H1 (cell line): ENCODE measurements around the gene HTR4. TPM values are rescaled to one million over a fixed set of nuclear protein-coding genes. Genes with fewer than 3 reads are reported as not detected.

Source experiments
- CTCF ChIA-PET: fragments of 300-600 bp; sonication (Branson Sonifier 250); formaldehyde crosslinking; loops from one replicate; lab custom pipeline; 2021; ENCODE audit not compliant: partially characterized antibody; lab: Charles Lee
- POLR2A ChIA-PET: fragments of 300-600 bp; sonication (Branson Sonifier 250); formaldehyde crosslinking; loops from one replicate; lab custom pipeline; 2021; ENCODE audit warnings: inconsistent platforms; ENCODE audit not compliant: partially characterized antibody; lab: Charles Lee
- DNase-seq, 2 experiments: peaks; one replicate each; pipeline versions ENCODE4 v3.0.0 to v3.0.0-alpha.2; 2010 to 2022; ENCODE audit warnings: low spot score in 2 of 2, low read depth in 1 of 2, mixed read lengths in 1 of 2
- FAIRE-seq: peaks from 2 replicates; lab custom pipeline; 2011; peaks lifted over from hg19 to GRCh38; lab: Jason Lieb, UNC
- H2AFZ ChIP-seq: 2 replicates; pipeline ENCODE4 v1.8.1; 2012; ENCODE audit warnings: low read length, inconsistent platforms
- H2AK5ac ChIP-seq: 2 replicates; pipeline ENCODE4 v1.6.1; 2013; ENCODE audit warnings: low read depth, low read length
- H2BK120ac ChIP-seq: replicated peaks from 2 replicates; pipeline ENCODE3; 2013; ENCODE audit warnings: low read depth, low read length, inconsistent platforms
- H2BK12ac ChIP-seq: 2 replicates; pipeline ENCODE4 v1.6.1; 2013; ENCODE audit warnings: low read depth, low read length
- H2BK15ac ChIP-seq: 2 replicates; pipeline ENCODE4 v1.6.1; 2013; ENCODE audit warnings: low read length
- H2BK20ac ChIP-seq: 2 replicates; pipeline ENCODE4 v1.6.1; 2013; ENCODE audit warnings: low read length
- H2BK5ac ChIP-seq: 2 replicates; pipeline ENCODE4 v1.6.1; 2013; ENCODE audit warnings: low read depth, low read length
- H3K14ac ChIP-seq: 2 replicates; pipeline ENCODE4 v1.6.1; 2013; ENCODE audit warnings: inconsistent platforms; ENCODE audit not compliant: insufficient read length
- H3K18ac ChIP-seq: 2 replicates; pipeline ENCODE4 v1.6.1; 2013; ENCODE audit warnings: low read length; ENCODE audit errors: extremely low read depth
- H3K23ac ChIP-seq: 2 replicates; pipeline ENCODE4 v1.6.1; 2013; ENCODE audit warnings: inconsistent platforms; ENCODE audit not compliant: insufficient read length
- H3K23me2 ChIP-seq: 2 replicates; pipeline ENCODE4 v1.6.1; 2013; ENCODE audit warnings: low read depth, low read length
- H3K27ac ChIP-seq: 2 replicates; pipeline ENCODE4 v1.6.1; 2011; ENCODE audit warnings: low read depth, low read length, inconsistent platforms
- H3K27me3 ChIP-seq, 4 experiments: replicated peaks in 1 of 4; 1 replicate in 1 of 4; 2 replicates in 3 of 4; pipeline versions ENCODE4 v1.6.1 to v1.8.1; 2011 to 2013; ENCODE audit warnings: low read length in 3 of 4, mild to moderate bottlenecking in 3 of 4, inconsistent platforms in 2 of 4, mixed read lengths in 2 of 4, moderate library complexity in 1 of 4; ENCODE audit not compliant: control insufficient read depth in 3 of 4, insufficient read depth in 3 of 4; ENCODE audit errors: extremely low read depth in 1 of 4
- H3K36me3 ChIP-seq, 4 experiments: 2 replicates each; pipeline versions ENCODE4 v1.6.1 to v1.8.1; 2011 to 2013; ENCODE audit warnings: mild to moderate bottlenecking in 4 of 4, low read length in 3 of 4, moderate library complexity in 2 of 4, control low read depth in 1 of 4, inconsistent platforms in 1 of 4; ENCODE audit not compliant: insufficient read depth in 4 of 4, control insufficient read depth in 2 of 4
- H3K4ac ChIP-seq: replicated peaks from 2 replicates; pipeline ENCODE3; 2013; ENCODE audit warnings: low read length, low read depth, mixed read lengths, inconsistent platforms; ENCODE audit not compliant: insufficient read length
- H3K4me1 ChIP-seq, 4 experiments: replicated peaks in 1 of 4; 1 replicate in 1 of 4; 2 replicates in 3 of 4; pipeline versions ENCODE4 v1.6.1 to v1.8.1; 2011 to 2013; ENCODE audit warnings: low read length in 3 of 4, inconsistent platforms in 2 of 4, mixed read lengths in 1 of 4; ENCODE audit not compliant: insufficient read depth in 4 of 4, control insufficient read depth in 3 of 4
- H3K4me2 ChIP-seq, 2 experiments: 2 replicates each; pipeline versions ENCODE4 v1.6.1 to v1.8.1; 2011 to 2013; ENCODE audit warnings: low read depth in 2 of 2, low read length in 2 of 2, control low read depth in 1 of 2, inconsistent platforms in 1 of 2, mild to moderate bottlenecking in 1 of 2; ENCODE audit not compliant: insufficient read depth in 1 of 2
- H3K4me3 ChIP-seq, 4 experiments: fragments of 200-600, 300-600 bp in 1 of 4; sonication (generic), shearing (Covaris generic), sonication (Bioruptor Twin) in 1 of 4; 2 replicates each; pipeline versions ENCODE4 v1.5.1 to v1.8.1; 2011 to 2016; ENCODE audit warnings: low read length in 4 of 4, low read depth in 3 of 4, control low read depth in 2 of 4, inconsistent platforms in 2 of 4, mild to moderate bottlenecking in 2 of 4, mixed read lengths in 1 of 4, moderate library complexity in 1 of 4; ENCODE audit not compliant: insufficient read depth in 2 of 4; ENCODE audit errors: extremely low read depth in 1 of 4
- H3K56ac ChIP-seq: replicated peaks from 2 replicates; pipeline ENCODE3; 2013; ENCODE audit warnings: low read depth, mild to moderate bottlenecking, mixed read lengths, low read length, inconsistent platforms; ENCODE audit not compliant: insufficient read length
- H3K79me1 ChIP-seq: 2 replicates; pipeline ENCODE4 v1.6.1; 2013; ENCODE audit warnings: low read depth, low read length, control low read depth
- H3K79me2 ChIP-seq, 2 experiments: 2 replicates each; pipeline versions ENCODE4 v1.6.1 to v1.8.1; 2012 to 2013; ENCODE audit warnings: low read length in 2 of 2, mild to moderate bottlenecking in 2 of 2, inconsistent platforms in 1 of 2; ENCODE audit not compliant: insufficient read depth in 2 of 2, control insufficient read depth in 1 of 2
- H3K9ac ChIP-seq, 4 experiments: replicated peaks in 1 of 4; 1 replicate in 1 of 4; 2 replicates in 3 of 4; pipeline versions ENCODE4 v1.6.1 to v1.8.1; 2011 to 2013; ENCODE audit warnings: low read depth in 3 of 4, low read length in 3 of 4, control low read depth in 2 of 4, mild to moderate bottlenecking in 2 of 4, moderate library complexity in 2 of 4, inconsistent platforms in 1 of 4; ENCODE audit errors: extremely low read depth in 1 of 4
- H3K9me3 ChIP-seq, 2 experiments: 2 replicates each; pipeline versions ENCODE4 v1.6.1 to v1.8.1; 2012 to 2013; ENCODE audit warnings: mild to moderate bottlenecking in 2 of 2, moderate library complexity in 2 of 2, control low read depth in 1 of 2, inconsistent platforms in 1 of 2, low read depth in 1 of 2, low read length in 1 of 2, mixed read lengths in 1 of 2; ENCODE audit not compliant: insufficient read depth in 2 of 2
- H4K20me1 ChIP-seq, 2 experiments: replicated peaks in 1 of 2; 2 replicates each; pipeline versions ENCODE3 to v1.8.1; 2011 to 2013; ENCODE audit warnings: inconsistent platforms in 2 of 2, low read length in 2 of 2, mild to moderate bottlenecking in 1 of 2; ENCODE audit not compliant: insufficient read depth in 2 of 2, control insufficient read depth in 1 of 2
- H4K5ac ChIP-seq: 2 replicates; pipeline ENCODE4 v1.6.1; 2013; ENCODE audit warnings: low read length, low read depth, mixed read lengths, inconsistent platforms; ENCODE audit not compliant: insufficient read length
- H4K8ac ChIP-seq: 2 replicates; pipeline ENCODE4 v1.8.0; 2013; ENCODE audit warnings: mild to moderate bottlenecking, moderate library complexity, low read length, inconsistent platforms; ENCODE audit not compliant: insufficient read depth; ENCODE audit errors: extremely low read depth
- H4K91ac ChIP-seq: replicated peaks from 2 replicates; pipeline ENCODE3; 2013; ENCODE audit warnings: low read length, mixed read lengths, inconsistent platforms; ENCODE audit not compliant: insufficient read length
- ASH2L ChIP-seq: fragments of 200-600, 300-600 bp; sonication (generic); IDR thresholded peaks from one replicate; pipeline ENCODE4 v1.7.1; 2017; ENCODE audit warnings: low read length
- ATF3 ChIP-seq: IDR thresholded peaks from 2 replicates; pipeline ENCODE4 v1.6.1; 2011; ENCODE audit warnings: low read depth, mild to moderate bottlenecking, low read length; ENCODE audit not compliant: insufficient read depth
- CHD2 ChIP-seq: IDR thresholded peaks from 2 replicates; pipeline ENCODE4 v1.6.1; 2012; ENCODE audit warnings: low read length, improper control_type of control experiment
- CTCF ChIP-seq, 3 experiments: IDR thresholded peaks; 1 replicate in 2 of 3; 2 replicates in 1 of 3; pipeline versions ENCODE4 v1.5.1 to v1.6.1; 2011; ENCODE audit warnings: low read length in 3 of 3, mild to moderate bottlenecking in 3 of 3, inconsistent platforms in 2 of 3, low read depth in 1 of 3, moderate library complexity in 1 of 3; ENCODE audit not compliant: insufficient read depth in 1 of 3; ENCODE audit errors: control extremely low read depth in 1 of 3
- MAX ChIP-seq: IDR thresholded peaks from 2 replicates; pipeline ENCODE4 v1.6.1; 2012; ENCODE audit warnings: inconsistent platforms
- POU5F1 ChIP-seq: IDR thresholded peaks from 2 replicates; pipeline ENCODE4 v1.6.1; 2011; ENCODE audit warnings: low read depth, mild to moderate bottlenecking, low read length, moderate library complexity
- RXRA ChIP-seq: IDR thresholded peaks from 2 replicates; pipeline ENCODE4 v1.6.1; 2011; ENCODE audit warnings: low read depth, mild to moderate bottlenecking, low read length, moderate library complexity; ENCODE audit not compliant: insufficient read depth
- SRF ChIP-seq: IDR thresholded peaks from 2 replicates; pipeline ENCODE4 v1.6.1; 2011; ENCODE audit warnings: mild to moderate bottlenecking, low read depth, low read length, moderate library complexity
- ZNF274 ChIP-seq: IDR thresholded peaks from 2 replicates; pipeline ENCODE4 v1.7.0; 2012; ENCODE audit warnings: low read length, borderline replicate concordance; ENCODE audit errors: extremely low read depth
- WGBS, 2 experiments: shearing (Covaris generic) in 1 of 2; methylation state at CpG; one replicate each; pipeline versions ENCODE4 v1.1.6 to v1.1.7; 2013 to 2015; ENCODE audit warnings: low lambda C conversion rate in 2 of 2, mixed read lengths in 2 of 2, inconsistent platforms in 1 of 2, low coverage in 1 of 2, missing lambda C conversion rate in 1 of 2; ENCODE audit not compliant: insufficient replicate concordance in 2 of 2, insufficient coverage in 1 of 2, insufficient read length in 1 of 2; ENCODE audit errors: extremely low coverage in 1 of 2, missing lambda C conversion rate in 1 of 2; 5-methylcytosine and 5-hydroxymethylcytosine counted together
- polyA plus RNA-seq, 7 experiments: library from polyadenylated mRNA; depleted of rRNA in 3 of 7; stranded (reverse) in 5 of 7; unstranded in 2 of 7; fragments of >200 nt in 5 of 7; fragments of 200-250 nt in 2 of 7; gene quantifications; 1 replicate in 5 of 7; 2 replicates in 1 of 7; 4 replicates in 1 of 7; pipeline versions ENCODE4 v1.2.1 to v1.2.3, GENCODE V29; 2011 to 2013; ENCODE audit warnings: missing spikeins in 2 of 7, mixed read lengths in 2 of 7
- total RNA-seq: library from RNA; stranded (reverse); fragmentation: NEBNext Ultra II Directional; extraction: Animal tissue kit (Norgen Biotek cat#: 25700); gene quantifications from 2 replicates; pipeline ENCODE4 v1.2.1, GENCODE V29; 2021

Gene HTR4
- total and polyA plus RNA-seq, 2 of the 8 experiments (the other 6 are each of a cell fraction or from before 2014, with no cell fraction given): not detected

GRCh38 chr5:148436029-148436428 is 218.3 kb downstream of the HTR4 start:
- peaks cover 0 to 1% of the 10 kb centered on the region in 2 experiments for H4K20me1 ChIP-seq
- WGBS, 2 experiments: 95% methylated on average over 3 of the region's 3 CpGs; no CpG with 5 or more reads in 1 of the 2 experiments
- CTCF ChIA-PET: no interaction called here

More at GRCh38 chr5:148436029-148436428, 218.3 kb downstream of the HTR4 start:
- no peaks in the 10 kb centered on the region for H3K79me1 ChIP-seq
- no peak overlapping the region for H4K5ac ChIP-seq
- H2AFZ ChIP-seq: no peak overlapping the region
- H3K4me3 ChIP-seq: no peak overlapping the region
- no peak overlapping the region for H3K4me2 ChIP-seq
- POLR2A ChIA-PET: no interaction called here
- H3K9me3 ChIP-seq: no peaks in the 10 kb centered on the region
- H2BK20ac ChIP-seq: no peak overlapping the region
- no peak overlapping the region for H4K8ac ChIP-seq
- H2BK12ac ChIP-seq: no peak overlapping the region
- no peak overlapping the region for H3K56ac ChIP-seq
- no peaks in the 10 kb centered on the region for H3K23me2 ChIP-seq
- DNase-seq: no peak
- FAIRE-seq: no peak
- no peak overlapping the region for H3K4ac ChIP-seq
- TF ChIP-seq CHD2: no peak
- TF ChIP-seq ASH2L: no peak
- no peak for TF ChIP-seq CTCF (IDR thresholded peaks at IDR 0.05; ENCODE audit: control extremely low read depth in 1 of 3, insufficient read depth in 1 of 3, low read depth in 1 of 3, low read length in 3 of 3)
- no peak for TF ChIP-seq ZNF274
- no peak for TF ChIP-seq SRF
- TF ChIP-seq MAX: no peak
- no peak for TF ChIP-seq POU5F1
- TF ChIP-seq RXRA: no peak
- TF ChIP-seq ATF3: no peak
- TF ChIP-seq, all 59 proteins: peak for 0
- Histone ChIP-seq H3K27me3 (no peaks in the 10 kb centered on the region), H3K36me3 (peaks cover 0 to 38% (median 29%) of the 10 kb centered on the region in 4 experiments; a peak in 7 of 8 replicates), H4K91ac (no peak overlapping the region), H2AK5ac (no peak overlapping the region), H3K18ac (no peak overlapping the region), H3K14ac (no peak overlapping the region), H3K4me1 (no peaks in the 10 kb centered on the region), H2BK15ac (no peak overlapping the region), H3K9ac (no peak overlapping the region), H2BK120ac (no peak overlapping the region), H3K23ac (no peak overlapping the region), H3K79me2 (no peaks in the 10 kb centered on the region), H3K27ac (no peak overlapping the region), H2BK5ac (no peak overlapping the region)
